T1000 (cell line): ENCODE measurements around the gene SERPIND1.
"Not testable (repeated sequence)": the region's sequence is repeated elsewhere in the genome, so short reads cannot be mapped to it uniquely, and the experiment has no call there.

Source experiments
- DNase-seq: peaks from one replicate; lab custom pipeline; 2025; ENCODE audit warnings: mixed read lengths; lab: John Stamatoyannopoulos, UW

The SERPIND1 gene

GRCh38 chr22:20815477-20816050, 41.7 kb downstream of the SERPIND1 start:
- no peak for DNase-seq

- DNase-seq, result no peak
Measured at GRCh38 chr22:20816559-20816958, 42.6 kb downstream of the SERPIND1 start.

- no peak for DNase-seq
Measured at GRCh38 chr22:20818471-20818870, 44.6 kb downstream of the SERPIND1 start.

GRCh38 chr22:20819471-20819870, 45.6 kb downstream of the SERPIND1 start:
- DNase-seq, result no peak

- not testable (repeated sequence) for DNase-seq
Measured at GRCh38 chr22:20821717-20822239, 47.9 kb downstream of the SERPIND1 start.

- DNase-seq, result no peak
Measured at GRCh38 chr22:20822240-20822639, 48.3 kb downstream of the SERPIND1 start.

GRCh38 chr22:20823264-20823663, 49.4 kb downstream of the SERPIND1 start:
- DNase-seq, result no peak

- DNase-seq, result not testable (repeated sequence)
Measured at GRCh38 chr22:20825216-20825615, 51.3 kb downstream of the SERPIND1 start.

GRCh38 chr22:20825624-20826023, 51.7 kb downstream of the SERPIND1 start:
- no peak for DNase-seq

GRCh38 chr22:20826373-20827152, 52.6 kb downstream of the SERPIND1 start:
- not testable (repeated sequence) for DNase-seq

- DNase-seq, result no peak
Measured at GRCh38 chr22:20829491-20830134, 55.7 kb downstream of the SERPIND1 start.

GRCh38 chr22:20833225-20833665, 59.3 kb downstream of the SERPIND1 start:
- DNase-seq, result no peak

GRCh38 chr22:20834206-20834605, 60.3 kb downstream of the SERPIND1 start:
- no peak for DNase-seq

- no peak for DNase-seq
Measured at GRCh38 chr22:20834725-20835124, 60.8 kb downstream of the SERPIND1 start.
